ENCODE data around the gene LDB2.

Gene LDB2

GRCh38 chr4:16801356-16801755, 97.1 kb downstream of the LDB2 start:
- DNase-seq = no peak

DNA sequence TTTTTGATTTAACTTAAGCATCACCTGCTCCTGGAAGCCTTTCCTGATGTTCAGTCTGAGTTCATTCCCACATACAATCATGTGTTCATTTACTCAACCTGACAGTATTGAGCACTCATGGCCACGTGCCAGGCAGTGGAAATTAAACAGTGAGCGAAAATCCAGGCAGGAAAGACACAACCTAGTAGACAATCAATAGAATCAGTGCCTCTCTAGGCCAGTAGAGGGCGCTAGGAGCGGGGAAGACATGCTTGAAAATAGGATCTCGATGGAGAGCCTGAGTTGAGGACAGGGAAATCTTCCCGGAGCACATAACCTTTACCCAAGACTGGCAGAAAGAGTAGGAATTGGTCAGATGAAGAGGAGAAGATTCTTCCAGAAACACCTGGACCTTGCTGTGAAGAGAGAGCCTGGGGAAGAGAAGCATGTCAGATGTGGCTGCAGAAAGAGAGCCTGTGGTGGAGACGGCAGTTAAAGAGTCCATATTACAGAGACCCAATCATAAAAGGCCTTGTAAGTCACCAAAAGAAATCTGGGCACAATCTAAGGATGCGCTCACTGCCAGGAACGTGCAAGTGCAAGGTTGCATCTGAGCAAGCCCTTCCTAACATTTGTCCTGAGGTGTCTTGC, 103.5 kb downstream of the LDB2 start:
- no peak for DNase-seq

DNA sequence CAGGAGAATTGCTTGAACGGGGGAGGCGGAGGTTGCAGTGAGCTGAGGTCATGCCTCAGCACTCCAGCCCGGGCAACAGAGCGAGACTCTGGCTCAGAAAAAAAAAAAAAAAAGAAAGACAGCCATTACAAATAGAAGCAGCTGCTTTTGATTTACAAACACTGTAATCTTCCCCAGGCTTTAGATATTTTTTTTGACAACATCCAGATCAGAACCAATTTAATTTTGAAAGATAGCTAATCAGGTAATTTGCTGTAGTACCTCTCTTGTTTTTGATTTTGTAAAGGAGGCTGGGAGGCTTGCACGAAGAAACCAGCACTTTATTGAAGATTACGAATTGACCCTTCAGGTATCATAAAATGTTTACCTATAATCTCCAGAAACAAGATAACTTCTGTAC, 107.0 kb downstream of the LDB2 start:
- no peak for DNase-seq

DNA sequence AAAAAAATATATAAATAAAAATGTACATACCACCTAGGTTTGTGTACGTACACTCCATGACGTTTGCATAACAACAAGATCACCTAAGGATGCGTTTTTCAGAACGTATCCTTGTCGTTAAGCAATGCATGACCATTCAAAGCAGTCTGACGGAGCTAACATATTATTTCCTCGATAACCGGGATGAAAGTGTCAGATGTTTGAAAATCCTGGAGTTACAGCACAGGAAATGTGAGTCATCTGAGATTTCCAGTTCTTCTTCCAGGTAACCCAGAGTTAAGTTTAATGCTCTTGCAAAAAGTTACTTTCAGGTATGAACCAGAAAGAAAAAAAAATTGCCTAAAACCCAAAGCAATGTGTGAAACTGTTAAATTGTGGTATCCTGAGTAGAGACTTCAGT, 107.9 kb downstream of the LDB2 start:
- DNase-seq = no peak

DNA sequence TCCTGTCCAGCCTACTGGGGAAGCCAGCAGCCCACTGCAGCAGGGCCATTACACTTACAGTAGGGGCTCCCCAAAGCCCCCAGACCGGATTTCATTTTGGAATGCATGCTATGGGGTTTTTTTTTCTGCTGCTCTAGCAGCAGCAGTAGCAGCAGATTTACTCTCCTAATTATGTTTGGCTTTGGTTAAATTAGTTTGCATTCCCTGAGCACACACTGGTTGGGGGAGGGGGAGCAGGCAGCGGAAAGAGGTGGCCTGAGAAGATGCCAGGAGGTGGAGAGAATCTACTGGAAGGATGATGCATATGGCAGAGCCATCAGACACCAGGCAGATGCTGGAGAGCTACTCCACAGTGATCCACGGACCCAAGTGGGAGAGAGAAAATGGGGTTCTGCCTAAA, 109.6 kb downstream of the LDB2 start:
- DNase-seq = no peak

DNA sequence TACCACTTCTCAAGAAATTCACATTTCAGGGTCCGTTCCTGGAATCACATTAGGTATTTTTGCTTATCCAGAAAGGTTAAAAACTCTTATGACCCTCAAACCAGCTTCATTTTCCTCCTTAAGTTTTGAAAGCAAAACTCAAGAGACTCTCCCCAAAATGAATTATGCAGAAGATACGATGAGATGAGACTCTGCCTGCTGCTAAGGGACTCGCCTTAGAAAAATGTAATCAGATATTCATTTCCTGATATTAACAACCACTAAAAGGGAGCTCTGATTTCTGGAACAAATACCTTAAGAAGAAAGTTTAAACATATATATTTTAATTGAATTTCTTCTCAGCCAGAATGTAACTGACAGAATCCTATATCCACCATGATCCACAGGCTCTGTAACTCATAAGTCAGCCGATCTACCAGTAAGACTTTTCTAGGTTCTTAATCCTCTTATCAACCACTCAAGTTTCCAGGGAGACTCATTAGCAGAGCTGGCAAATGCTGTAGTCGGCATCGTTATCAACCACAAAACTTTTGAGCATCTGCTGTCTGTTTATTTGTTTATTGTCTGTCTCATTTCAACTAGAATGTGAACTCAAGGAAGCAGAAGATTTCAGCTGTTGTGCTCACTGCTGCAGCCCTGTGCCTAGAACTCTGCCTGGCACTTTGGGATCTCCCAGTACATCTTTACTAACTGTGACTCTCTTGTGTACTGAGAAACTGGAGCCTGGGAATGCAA, 112.5 kb downstream of the LDB2 start:
- DNase-seq = no peak

- no peak for DNase-seq
Observed at GRCh38 chr4:16783119-16783518, 115.3 kb downstream of the LDB2 start.

DNA sequence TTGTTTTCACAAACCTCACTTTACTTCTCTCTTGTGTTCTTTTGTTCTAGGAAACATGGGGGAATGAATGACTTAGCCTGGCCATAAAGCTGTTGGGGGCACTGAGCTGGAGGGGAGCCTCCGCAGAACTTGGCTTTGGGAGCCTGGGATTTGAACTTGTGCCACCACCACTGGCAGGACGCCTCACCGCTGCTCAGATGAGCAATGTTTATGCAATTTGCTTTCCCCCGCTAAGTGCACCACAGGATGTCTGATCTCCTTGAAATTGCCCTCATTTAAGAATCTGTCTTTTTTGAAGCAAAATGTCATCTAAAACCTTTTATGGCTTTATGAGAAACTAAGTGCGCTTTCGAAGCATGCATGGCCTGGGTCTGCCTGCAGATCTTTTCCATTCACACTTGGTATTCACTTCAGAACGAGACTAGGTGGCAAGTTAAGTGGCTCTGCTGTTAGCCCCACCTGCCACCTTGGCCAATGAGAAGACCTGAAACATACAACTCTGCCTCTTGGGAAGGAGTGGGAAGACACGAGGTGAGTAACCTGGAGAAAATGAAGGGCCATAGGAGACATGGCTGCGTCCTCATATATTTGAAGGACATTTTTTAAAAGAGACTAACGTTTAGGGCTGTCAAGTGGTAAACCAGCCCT, 119.3 kb downstream of the LDB2 start:
- DNase-seq = no peak

DNA sequence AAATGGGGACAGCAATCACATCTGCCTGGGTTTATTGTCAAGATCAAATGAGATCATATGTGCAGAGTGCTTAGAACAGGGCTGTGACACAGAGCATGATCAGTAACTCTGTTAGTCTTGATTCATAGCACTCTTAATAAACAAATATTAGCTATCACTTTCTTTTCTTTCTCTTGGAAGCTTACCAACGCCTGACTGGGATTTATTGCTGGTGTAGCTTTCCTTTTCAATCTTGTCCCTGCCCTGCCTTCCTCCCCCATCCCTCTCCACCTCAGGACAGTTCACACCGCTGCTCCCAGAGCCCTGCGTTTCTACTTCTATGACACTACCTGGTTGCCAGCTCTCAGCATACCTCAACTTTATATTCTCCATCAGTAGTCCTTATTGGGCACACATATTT, 120.7 kb downstream of the LDB2 start:
- no peak for DNase-seq

- DNase-seq = no peak
Observed at GRCh38 chr4:16775411-16776154, 122.9 kb downstream of the LDB2 start.

- DNase-seq = no peak
Observed at GRCh38 chr4:16772366-16772850, 126.0 kb downstream of the LDB2 start.

GRCh38 chr4:16770710-16771285, 127.6 kb downstream of the LDB2 start:
- DNase-seq = no peak

- no peak for DNase-seq
Observed at GRCh38 chr4:16767861-16768260, 130.6 kb downstream of the LDB2 start.

DNA sequence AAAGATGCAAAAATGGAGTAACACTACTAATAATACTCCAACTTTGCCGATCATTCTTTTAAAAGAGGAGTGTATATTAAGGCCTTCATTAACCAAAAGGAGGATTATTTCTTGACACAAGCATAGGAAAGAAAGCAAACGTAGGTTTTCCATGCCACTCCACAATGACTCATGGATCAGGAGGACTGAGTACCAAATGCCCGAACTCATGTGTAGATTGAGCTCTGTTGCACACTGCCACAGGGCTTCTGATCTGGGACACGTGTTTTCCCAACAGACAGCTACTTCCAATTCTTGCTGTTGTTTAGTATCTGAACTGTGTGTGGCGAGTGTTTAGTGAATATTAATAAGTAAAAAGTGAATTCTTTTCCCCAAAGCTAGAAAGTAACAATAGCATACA, 131.2 kb downstream of the LDB2 start:
- DNase-seq = no peak

- no peak for DNase-seq
Observed at GRCh38 chr4:16765546-16765945, 132.9 kb downstream of the LDB2 start.

- DNase-seq = no peak
Observed at GRCh38 chr4:16764622-16765021, 133.8 kb downstream of the LDB2 start.

DNA sequence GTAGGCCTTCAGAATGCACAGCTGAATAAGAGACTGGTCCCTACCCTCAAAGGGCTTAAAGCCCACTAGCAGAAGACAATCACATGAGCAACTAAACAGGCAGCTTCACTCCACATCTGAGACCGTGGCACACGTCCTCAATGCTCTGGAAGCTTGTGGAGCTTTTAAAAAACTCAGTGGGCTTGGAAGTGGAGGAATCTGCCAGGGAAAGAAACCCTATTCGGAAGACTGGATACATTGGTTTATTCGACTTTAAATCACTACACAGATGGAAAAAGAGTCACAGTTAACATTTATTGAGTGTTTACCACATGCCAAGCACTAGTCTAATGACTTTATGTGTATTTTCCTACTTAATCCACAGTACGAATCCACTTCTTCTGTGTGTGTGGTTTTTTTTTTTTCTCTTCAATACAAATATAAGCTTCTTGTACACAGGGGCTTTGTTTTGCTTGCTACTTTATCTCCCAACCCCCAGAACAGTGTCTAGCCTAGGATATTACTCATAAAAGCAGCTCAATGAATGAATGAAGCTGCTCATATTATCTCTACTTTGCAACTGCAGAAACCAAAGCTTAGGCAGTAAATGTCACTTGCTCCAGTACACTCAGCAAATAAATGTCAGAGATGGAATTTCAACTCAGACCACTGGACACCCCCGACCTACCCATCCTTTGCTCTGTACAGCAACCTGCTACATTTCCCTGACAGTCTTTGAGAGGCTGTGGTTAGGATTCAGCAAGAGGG, 137.7 kb downstream of the LDB2 start:
- DNase-seq = no peak

DNA sequence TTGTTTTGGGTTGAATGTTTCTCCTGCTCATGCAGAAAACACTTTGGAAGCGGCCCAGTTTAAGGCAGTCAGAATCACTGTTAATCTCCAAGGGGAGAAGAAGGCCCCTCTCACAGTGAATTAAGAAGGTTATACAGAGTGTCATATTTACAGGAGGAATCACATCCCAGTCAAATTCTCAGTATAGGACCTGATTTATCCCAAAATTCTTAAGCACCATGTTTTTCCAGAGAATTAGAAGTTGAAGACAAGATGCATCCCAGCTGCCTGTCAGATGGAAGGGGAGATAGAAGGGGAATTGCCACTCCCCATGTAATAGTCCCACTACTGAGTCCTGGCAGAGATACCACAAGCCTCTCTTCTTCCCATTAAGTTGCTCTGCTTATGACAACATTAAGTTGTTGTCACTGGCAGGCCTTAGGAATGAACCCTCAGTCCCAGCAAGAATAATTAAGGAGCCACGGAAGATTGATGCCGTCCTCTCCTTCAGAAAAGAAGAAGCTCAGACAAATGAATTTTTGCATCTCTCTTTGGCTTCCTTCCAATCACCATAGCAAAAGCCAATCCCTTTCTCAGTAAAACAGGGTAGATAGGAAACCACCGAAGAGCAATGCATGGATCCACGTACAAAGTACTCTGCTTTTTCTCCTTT, 138.4 kb downstream of the LDB2 start:
- no peak for DNase-seq

GRCh38 chr4:16758816-16759215, 139.6 kb downstream of the LDB2 start:
- DNase-seq = no peak

GRCh38 chr4:16758255-16758654, 140.2 kb downstream of the LDB2 start:
- DNase-seq = no peak

GRCh38 chr4:16757080-16757521, 141.3 kb downstream of the LDB2 start:
- DNase-seq = no peak

DNA sequence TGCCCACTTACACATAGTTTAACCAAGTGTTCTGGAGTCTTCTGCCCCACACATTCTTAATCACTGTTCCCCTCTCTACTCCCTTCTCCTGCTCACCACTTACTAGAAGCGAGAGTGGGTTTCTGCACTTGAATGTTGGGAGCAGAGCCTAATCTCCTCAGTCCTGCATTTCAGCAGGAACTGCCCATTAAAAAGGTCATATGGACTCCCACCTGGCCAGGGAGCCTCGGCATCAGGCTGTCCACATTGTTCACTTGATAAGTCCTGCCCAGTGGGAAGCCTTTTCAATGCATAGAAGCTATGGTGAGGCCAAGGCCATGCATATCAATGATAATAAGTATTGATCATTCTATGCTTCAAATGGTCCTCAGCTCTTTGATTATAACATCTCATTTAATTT, 144.3 kb downstream of the LDB2 start:
- DNase-seq = no peak
